ENCODE results near the gene ELFN2.

DNA sequence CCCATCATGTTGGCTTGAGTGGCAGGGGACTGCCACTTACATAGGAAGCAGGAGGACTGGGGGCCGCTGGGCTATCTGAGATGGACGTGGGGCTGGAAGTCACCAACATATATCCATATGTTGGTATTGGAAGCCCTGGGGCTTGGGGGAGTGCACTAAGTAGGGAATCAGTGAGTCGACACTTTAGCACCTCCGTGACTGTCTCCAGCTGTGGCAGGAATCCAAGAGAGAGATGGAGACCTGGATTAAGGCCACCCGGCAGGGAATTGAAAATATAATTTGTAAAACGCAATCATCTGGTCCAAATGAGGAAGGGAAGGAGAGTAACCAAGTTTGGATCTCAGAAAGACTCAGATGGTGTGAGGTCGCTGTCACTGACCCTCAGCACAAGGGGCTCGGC lies 68.4 kb downstream of the ELFN2 start:
- no peak for TF ChIP-seq POLR2AphosphoS5 (IDR thresholded peaks at IDR 0.05; ENCODE audit: low read depth, low read length)
- no peak for TF ChIP-seq POLR2A (IDR thresholded peaks at IDR 0.05; ENCODE audit: low read depth, low read length)
